Activated CD4-positive, alpha-beta T cell treated with anti-CD3 and anti-CD28 coated beads for 36 hours (primary cell): ENCODE data around the gene PCSK7. TPM values are rescaled to one million over a fixed set of nuclear protein-coding genes. Genes with fewer than 3 reads are reported as not detected.
A peak's percentile ranks its signal among the peaks of the same experiment; 100 is the strongest.

Source experiments
- ATAC-seq: fragments of 200-7000 bp; cut with Tn5 transposase; one replicate; pipeline ENCODE4 v1.10.0; 2021; ENCODE audit warnings: mild to moderate bottlenecking, moderate library complexity
- CTCF ChIA-PET: fragments of 350-600 bp; sonication (Branson Sonifier 250); formaldehyde crosslinking; loops from one replicate; lab custom pipeline; 2021; ENCODE audit warnings: antibody characterized with exemption; lab: Charles Lee
- POLR2A ChIA-PET: fragments of 350-600 bp; sonication (Branson Sonifier 250); formaldehyde crosslinking; loops from one replicate; lab custom pipeline; 2021; ENCODE audit warnings: antibody characterized with exemption, inconsistent platforms; lab: Charles Lee
- DNase-seq: peaks from one replicate; pipeline ENCODE4 v3.0.0-alpha.2; 2020
- H3K27ac Mint-ChIP-seq: one replicate; pipeline ENCODE4 v1.8.0; 2021; ENCODE audit warnings: mixed read lengths
- H3K27me3 Mint-ChIP-seq: one replicate; pipeline ENCODE4 v1.8.0; 2021; ENCODE audit warnings: mixed read lengths
- H3K36me3 Mint-ChIP-seq: one replicate; pipeline ENCODE4 v1.8.0; 2021; ENCODE audit warnings: low read depth, mixed read lengths
- H3K4me1 Mint-ChIP-seq: one replicate; pipeline ENCODE4 v1.8.0; 2021; ENCODE audit warnings: mixed read lengths
- H3K4me3 Mint-ChIP-seq: one replicate; pipeline ENCODE4 v1.8.0; 2021; ENCODE audit warnings: mild to moderate bottlenecking, moderate library complexity, mixed read lengths
- H3K9me3 Mint-ChIP-seq: one replicate; pipeline ENCODE4 v1.8.0; 2021; ENCODE audit warnings: low read depth, mixed read lengths
- intact Hi-C, 2 experiments: fragments of 100-400 bp; cut with DNase I in 1 of 2; cut with micrococcal nuclease in 1 of 2; formaldehyde crosslinking; loops; one replicate each; pipeline versions ENCODE4 v1.14.2 to v1.15.1; 2022 to 2024; cut with DNase I, micrococcal nuclease
- total RNA-seq, 2 experiments: library from RNA; stranded (reverse); gene quantifications; one replicate each; pipeline ENCODE4 v1.2.3, GENCODE V29; 2021

Gene PCSK7
- total RNA-seq, 2 experiments from 2014 or later, result 95.0 to 96.2 TPM

GRCh38 chr11:117203069-117203407 is 28.8 kb downstream of the PCSK7 start:
- no peaks in the 10 kb centered on the region for H3K27me3 Mint-ChIP-seq
- H3K4me1 Mint-ChIP-seq, result no peaks in the 10 kb centered on the region
- H3K27ac Mint-ChIP-seq, result peak overlapping the region; percentile 8
- ChIA-PET POLR2A (interaction anchor here (0.6 kb wide), 1 partner anchor 64 kb away, joined by 3 read pairs; no protein-coding TSS in a partner anchor), CTCF (interaction anchor here (0.9 kb wide), 1 partner anchor 12 kb away, joined by 3 read pairs; no protein-coding TSS in a partner anchor)
- no peak for ATAC-seq
- intact Hi-C loops, result no loop called here
- H3K9me3 Mint-ChIP-seq, result no peaks in the 10 kb centered on the region
- DNase-seq, result no peak
- H3K36me3 Mint-ChIP-seq, result peaks cover 14% of the 10 kb centered on the region
- no peak overlapping the region for H3K4me3 Mint-ChIP-seq

DNA sequence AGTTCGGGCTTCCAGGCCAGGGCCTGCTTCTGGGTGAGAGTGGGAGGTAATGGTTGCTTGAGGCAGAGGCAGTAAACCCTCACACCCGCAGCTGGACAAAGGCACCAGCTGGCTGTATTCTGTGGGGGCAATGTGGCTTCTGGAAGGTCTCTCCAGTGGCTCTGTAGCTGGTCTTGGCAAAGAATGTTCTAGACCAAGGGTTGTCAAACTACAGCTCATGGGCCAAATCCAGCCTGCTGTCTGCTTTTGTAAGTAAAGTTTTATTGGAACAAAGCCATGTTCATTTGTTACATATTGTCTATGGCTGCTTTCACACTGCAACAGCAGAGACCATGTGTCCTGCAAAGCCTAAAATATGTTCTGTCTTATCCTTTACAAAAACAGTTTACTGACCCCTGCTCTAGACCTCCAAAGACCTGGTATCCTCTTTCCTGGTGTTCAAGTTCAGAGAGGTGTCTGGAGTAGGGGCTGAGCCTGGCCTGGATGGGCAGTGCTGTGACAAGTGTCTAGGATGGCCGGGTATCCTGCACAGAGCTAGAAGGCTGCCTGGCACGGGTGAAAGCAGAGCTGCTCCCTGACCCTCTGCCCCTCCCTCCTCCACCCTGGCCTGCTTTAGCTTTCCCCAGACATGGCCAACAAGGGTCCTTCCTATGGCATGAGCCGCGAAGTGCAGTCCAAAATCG is 29.3 kb downstream of the PCSK7 start:
- Mint-ChIP-seq H3K36me3 (peaks cover 14% of the 10 kb centered on the region), H3K9me3 (no peaks in the 10 kb centered on the region), H3K4me3 (no peak overlapping the region), H3K27me3 (no peaks in the 10 kb centered on the region), H3K27ac (peak overlapping the region; percentile 8), H3K4me1 (no peaks in the 10 kb centered on the region)
- ATAC-seq (no peak), DNase-seq (no peak)
- ChIA-PET POLR2A (interaction anchor here (0.6 kb wide), 1 partner anchor 63 kb away, joined by 3 read pairs; no protein-coding TSS in a partner anchor), CTCF (interaction anchor here (0.9 kb wide), 2 partner anchors 10 to 13 kb away, joined by 3 read pairs; no protein-coding TSS in a partner anchor)
- intact Hi-C loops, result no loop called here

DNA sequence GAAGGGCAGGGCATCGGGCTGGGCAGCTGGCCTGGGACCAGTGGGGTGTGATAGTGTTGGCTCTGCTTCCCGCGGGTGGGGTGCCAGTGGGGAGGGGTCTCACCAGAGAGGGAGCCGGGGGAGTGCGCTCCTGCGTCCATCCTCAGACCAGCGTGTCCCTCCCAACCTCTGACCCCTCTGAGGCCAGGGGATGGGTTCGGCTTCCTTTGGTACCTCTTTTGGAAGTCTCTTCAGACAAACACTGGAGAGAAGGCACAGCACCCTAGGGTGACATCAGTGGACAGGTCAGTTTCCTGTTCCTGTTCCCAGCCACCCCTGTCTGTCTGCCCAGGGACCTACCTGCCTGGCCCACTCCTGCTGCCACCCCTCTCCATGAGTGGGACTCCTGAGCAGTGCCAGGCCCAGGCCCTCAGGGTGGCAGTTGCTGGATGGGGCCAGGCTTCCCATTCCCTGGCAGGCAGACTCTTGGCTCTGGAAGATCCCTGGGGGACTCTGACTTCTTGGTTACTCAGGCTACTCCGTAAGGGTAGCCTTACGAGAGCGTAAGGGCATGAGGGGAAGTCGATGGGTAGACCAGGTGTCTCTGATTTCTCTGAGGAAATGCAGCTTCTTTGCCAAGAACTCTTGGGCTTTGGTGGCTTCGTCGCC is 30.1 kb downstream of the PCSK7 start:
- Mint-ChIP-seq H3K9me3 (no peaks in the 10 kb centered on the region), H3K27ac (no peak overlapping the region), H3K4me1 (no peaks in the 10 kb centered on the region), H3K4me3 (no peak overlapping the region), H3K27me3 (no peaks in the 10 kb centered on the region), H3K36me3 (peaks cover 14% of the 10 kb centered on the region)
- POLR2A ChIA-PET, result no interaction called here
- ATAC-seq (no peak), DNase-seq (no peak)
- CTCF ChIA-PET, result interaction anchor here (0.6 to 1.0 kb wide), 4 partner anchors 9 to 25 kb away, joined by 3 read pairs; partner anchors contain the start of gene SIDT2
- intact Hi-C loops, result no loop called here

- DNase-seq, result no peak
- Mint-ChIP-seq H3K4me1 (no peaks in the 10 kb centered on the region), H3K9me3 (no peaks in the 10 kb centered on the region), H3K36me3 (peaks cover 13% of the 10 kb centered on the region), H3K27me3 (no peaks in the 10 kb centered on the region), H3K27ac (no peak overlapping the region), H3K4me3 (no peak overlapping the region)
- POLR2A ChIA-PET, result no interaction called here
- CTCF ChIA-PET, result interaction anchor here (0.6 to 1.0 kb wide), 4 partner anchors 23 to 441 kb away, joined by 3 to 4 read pairs (median 3); partner anchors contain the start of gene SIDT2
- intact Hi-C loops, result no loop called here
- ATAC-seq, result no peak
These were observed 30.8 kb downstream of the PCSK7 start for GRCh38 chr11:117200813-117201657.

GRCh38 chr11:117199916-117200812 is 31.7 kb downstream of the PCSK7 start:
- DNase-seq, result no peak
- Mint-ChIP-seq H3K36me3 (peaks cover 11% of the 10 kb centered on the region), H3K4me3 (no peak overlapping the region), H3K4me1 (no peaks in the 10 kb centered on the region), H3K9me3 (no peaks in the 10 kb centered on the region), H3K27me3 (no peaks in the 10 kb centered on the region), H3K27ac (no peak overlapping the region)
- CTCF ChIA-PET, result interaction anchor here (1.1 kb wide), 1 partner anchor 26 kb away, joined by 3 read pairs; no protein-coding TSS in a partner anchor
- intact Hi-C loops, result no loop called here
- POLR2A ChIA-PET, result interaction anchor here (0.5 kb wide), 1 partner anchor 11 kb away, joined by 4 read pairs; no protein-coding TSS in a partner anchor
- no peak for ATAC-seq

DNA sequence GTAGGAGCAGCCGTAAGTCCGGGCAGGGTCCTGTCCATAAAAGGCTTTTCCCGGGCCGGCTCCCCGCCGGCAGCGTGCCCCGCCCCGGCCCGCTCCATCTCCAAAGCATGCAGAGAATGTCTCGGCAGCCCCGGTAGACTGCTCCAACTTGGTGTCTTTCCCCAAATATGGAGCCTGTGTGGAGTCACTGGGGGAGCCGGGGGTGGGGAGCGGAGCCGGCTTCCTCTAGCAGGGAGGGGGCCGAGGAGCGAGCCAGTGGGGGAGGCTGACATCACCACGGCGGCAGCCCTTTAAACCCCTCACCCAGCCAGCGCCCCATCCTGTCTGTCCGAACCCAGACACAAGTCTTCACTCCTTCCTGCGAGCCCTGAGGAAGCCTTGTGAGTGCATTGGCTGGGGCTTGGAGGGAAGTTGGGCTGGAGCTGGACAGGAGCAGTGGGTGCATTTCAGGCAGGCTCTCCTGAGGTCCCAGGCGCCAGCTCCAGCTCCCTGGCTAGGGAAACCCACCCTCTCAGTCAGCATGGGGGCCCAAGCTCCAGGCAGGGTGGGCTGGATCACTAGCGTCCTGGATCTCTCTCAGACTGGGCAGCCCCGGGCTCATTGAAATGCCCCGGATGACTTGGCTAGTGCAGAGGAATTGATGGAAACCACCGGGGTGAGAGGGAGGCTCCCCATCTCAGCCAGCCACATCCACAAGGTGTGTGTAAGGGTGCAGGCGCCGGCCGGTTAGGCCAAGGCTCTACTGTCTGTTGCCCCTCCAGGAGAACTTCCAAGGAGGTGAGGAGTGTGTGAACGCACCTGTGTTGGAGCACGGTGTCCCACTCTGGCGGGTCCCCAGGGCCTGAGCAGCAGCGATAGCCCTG is 32.6 kb downstream of the PCSK7 start, which contains the start of gene TAGLN:
Gene TAGLN (plus strand): TSS at position 318 of the 863 bp plus-strand sequence. CDS start 3,644 bp downstream, outside the sequence.
- ChIA-PET CTCF (interaction anchor here (1.1 kb wide), 1 partner anchor 27 kb away, joined by 3 read pairs; no protein-coding TSS in a partner anchor), POLR2A (interaction anchor here (0.5 kb wide), 1 partner anchor 12 kb away, joined by 4 read pairs; no protein-coding TSS in a partner anchor)
- no peak within 1 kb of the TSS for H3K27ac Mint-ChIP-seq
- no peak within 1 kb of the TSS for H3K4me3 Mint-ChIP-seq
- H3K27me3 Mint-ChIP-seq, result no peaks in the 10 kb centered on the region
- H3K4me1 Mint-ChIP-seq, result no peaks in the 10 kb centered on the region
- peaks cover 6% of the 10 kb centered on the region for H3K36me3 Mint-ChIP-seq
- no peaks in the 10 kb centered on the region for H3K9me3 Mint-ChIP-seq
- ATAC-seq (peak; percentile 25), DNase-seq (no peak)
- intact Hi-C loops, result no loop called here

DNA sequence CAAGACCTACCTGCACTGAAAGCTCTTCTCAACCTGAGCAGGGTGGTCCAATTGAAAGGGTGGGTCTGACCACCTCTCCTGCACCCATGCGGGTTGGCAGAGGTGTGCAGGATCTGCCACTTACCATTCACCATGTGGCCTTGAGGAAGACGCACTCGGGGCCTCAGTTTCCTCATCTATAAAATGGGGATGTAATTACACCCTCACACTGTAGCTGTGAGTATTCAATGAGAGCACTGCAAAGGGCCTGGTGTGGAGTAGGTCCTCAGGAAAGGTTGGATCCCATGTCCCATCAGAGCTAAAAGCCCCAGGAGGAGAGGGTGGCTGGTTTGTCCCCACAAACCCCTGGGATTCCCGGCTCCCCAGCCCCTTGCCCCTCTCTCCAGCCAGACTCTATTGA is 33.3 kb downstream of the PCSK7 start:
- H3K27me3 Mint-ChIP-seq, result no peaks in the 10 kb centered on the region
- intact Hi-C loops, result no loop called here
- ATAC-seq (no peak), DNase-seq (no peak)
- no peaks in the 10 kb centered on the region for H3K4me1 Mint-ChIP-seq
- no peaks in the 10 kb centered on the region for H3K9me3 Mint-ChIP-seq
- ChIA-PET CTCF (interaction anchor here (0.7 to 1.1 kb wide), 2 partner anchors 15 to 28 kb away, joined by 3 read pairs; no protein-coding TSS in a partner anchor), POLR2A (no interaction called here)
- peaks cover 3% of the 10 kb centered on the region for H3K36me3 Mint-ChIP-seq
- no peak overlapping the region for H3K27ac Mint-ChIP-seq
- no peak overlapping the region for H3K4me3 Mint-ChIP-seq

DNA sequence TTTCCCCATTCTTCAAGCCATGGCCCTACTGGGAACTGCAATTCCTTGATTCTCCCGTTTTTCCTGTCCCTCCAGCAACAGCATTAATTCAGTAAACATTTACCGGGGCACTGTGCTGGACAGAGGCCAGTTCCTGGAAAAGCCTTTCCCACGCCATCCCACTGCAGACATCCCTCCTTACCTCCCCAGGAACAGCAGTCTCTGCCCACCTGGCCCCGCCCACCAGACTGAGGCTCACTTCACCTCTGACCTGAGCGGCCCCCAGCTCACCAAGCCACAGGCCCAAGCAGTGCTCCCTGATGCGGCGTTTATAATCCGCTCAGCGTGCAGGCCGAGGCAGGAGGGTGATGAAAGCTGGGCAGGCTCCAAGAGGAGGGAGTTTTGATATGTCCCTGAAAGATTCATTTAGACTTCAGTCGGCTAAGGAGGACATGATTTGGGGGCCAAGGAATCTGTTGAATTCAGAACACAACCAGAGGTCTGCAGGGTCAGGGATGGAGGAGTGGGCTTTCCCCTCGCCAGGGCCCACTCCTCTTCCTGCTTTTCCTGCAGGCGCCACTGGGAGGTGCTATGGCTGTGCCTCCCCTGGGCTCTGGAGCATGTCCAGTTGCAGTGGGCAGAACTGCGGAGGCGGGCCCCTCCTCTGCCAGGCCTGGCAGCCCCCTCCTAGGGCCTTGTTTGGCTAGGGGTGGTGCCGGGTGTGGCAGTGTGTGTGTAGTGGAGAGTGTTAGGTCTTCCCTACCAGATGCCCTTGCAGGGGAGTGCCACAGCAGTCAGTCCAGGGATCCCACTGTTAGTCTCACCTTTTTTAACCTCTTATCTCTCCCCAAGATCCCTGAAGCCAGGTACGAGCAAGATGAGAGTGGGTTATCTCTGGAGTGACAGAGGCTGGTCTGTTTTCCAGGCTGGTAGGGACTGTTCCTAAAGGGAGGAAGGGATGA is 34.1 kb downstream of the PCSK7 start:
- H3K9me3 Mint-ChIP-seq, result no peaks in the 10 kb centered on the region
- ChIA-PET POLR2A (no interaction called here), CTCF (interaction anchor here (0.7 kb wide), 1 partner anchor 16 kb away, joined by 3 read pairs; no protein-coding TSS in a partner anchor)
- intact Hi-C loops, result no loop called here
- no peaks in the 10 kb centered on the region for H3K27me3 Mint-ChIP-seq
- H3K4me3 Mint-ChIP-seq, result no peak overlapping the region
- no peak for DNase-seq
- no peaks in the 10 kb centered on the region for H3K4me1 Mint-ChIP-seq
- no peak for ATAC-seq
- peaks cover 3% of the 10 kb centered on the region for H3K36me3 Mint-ChIP-seq
- no peak overlapping the region for H3K27ac Mint-ChIP-seq

GRCh38 chr11:117197006-117197405 is 34.9 kb downstream of the PCSK7 start:
- CTCF ChIA-PET, result no interaction called here

More at GRCh38 chr11:117197006-117197405, 34.9 kb downstream of the PCSK7 start:
- Mint-ChIP-seq H3K4me1 (no peaks in the 10 kb centered on the region), H3K4me3 (no peak overlapping the region), H3K27ac (no peak overlapping the region), H3K9me3 (no peaks in the 10 kb centered on the region), H3K27me3 (no peaks in the 10 kb centered on the region), H3K36me3 (peaks cover 3% of the 10 kb centered on the region)
- DNase-seq (no peak), ATAC-seq (no peak)
- POLR2A ChIA-PET, result no interaction called here
- intact Hi-C loops, result no loop called here
